Esophagus muscularis mucosa (tissue), 3 donors: ENCODE results near the gene UBAP2L.

Source experiments
- POLR2A ChIP-seq: fragments of 450-650 bp; IDR thresholded peaks from one replicate; pipeline ENCODE4 v1.6.1; 2017; ENCODE audit warnings: antibody characterized with exemption, moderate library complexity, mild to moderate bottlenecking, low read depth
- TF ChIP-seq, protein P1 (sequence below), 3 experiments: fragments of 200-600 bp in 2 of 3; fragments of 450-650 bp in 1 of 3; sonication (generic) in 2 of 3; IDR thresholded peaks; one replicate each; pipeline ENCODE4 v1.5.1; 2017 to 2019; ENCODE audit warnings: antibody characterized with exemption in 3 of 3, mild to moderate bottlenecking in 2 of 3, moderate library complexity in 1 of 3

DNA sequence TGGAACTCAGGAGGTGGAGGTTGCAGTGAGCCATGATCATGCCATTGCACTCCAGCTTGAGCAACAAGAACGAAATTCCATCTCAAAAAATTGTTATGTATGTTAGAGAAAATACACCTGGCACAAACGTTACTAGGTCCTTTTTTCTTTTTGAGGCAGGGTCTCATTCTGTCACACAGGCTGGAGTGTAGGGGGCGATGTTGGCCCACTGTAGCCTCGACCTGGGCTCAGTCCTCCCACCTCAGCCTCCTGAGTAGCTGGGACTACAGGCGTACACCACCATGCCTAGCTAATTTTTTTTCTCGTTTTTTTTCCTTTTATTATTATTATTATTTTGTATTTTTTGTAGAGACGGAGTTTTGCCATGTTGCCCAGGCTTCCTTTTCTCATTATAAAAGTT, 56.0 kb downstream of the UBAP2L start:
- TF ChIP-seq, protein P1, sequence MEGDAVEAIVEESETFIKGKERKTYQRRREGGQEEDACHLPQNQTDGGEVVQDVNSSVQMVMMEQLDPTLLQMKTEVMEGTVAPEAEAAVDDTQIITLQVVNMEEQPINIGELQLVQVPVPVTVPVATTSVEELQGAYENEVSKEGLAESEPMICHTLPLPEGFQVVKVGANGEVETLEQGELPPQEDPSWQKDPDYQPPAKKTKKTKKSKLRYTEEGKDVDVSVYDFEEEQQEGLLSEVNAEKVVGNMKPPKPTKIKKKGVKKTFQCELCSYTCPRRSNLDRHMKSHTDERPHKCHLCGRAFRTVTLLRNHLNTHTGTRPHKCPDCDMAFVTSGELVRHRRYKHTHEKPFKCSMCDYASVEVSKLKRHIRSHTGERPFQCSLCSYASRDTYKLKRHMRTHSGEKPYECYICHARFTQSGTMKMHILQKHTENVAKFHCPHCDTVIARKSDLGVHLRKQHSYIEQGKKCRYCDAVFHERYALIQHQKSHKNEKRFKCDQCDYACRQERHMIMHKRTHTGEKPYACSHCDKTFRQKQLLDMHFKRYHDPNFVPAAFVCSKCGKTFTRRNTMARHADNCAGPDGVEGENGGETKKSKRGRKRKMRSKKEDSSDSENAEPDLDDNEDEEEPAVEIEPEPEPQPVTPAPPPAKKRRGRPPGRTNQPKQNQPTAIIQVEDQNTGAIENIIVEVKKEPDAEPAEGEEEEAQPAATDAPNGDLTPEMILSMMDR (IDR thresholded peaks at IDR 0.05) = peak in 2 of 3 experiments; percentile 14 to 29
- TF ChIP-seq POLR2A = no peak
